ENCODE measurements around the gene CEP192. TPM values are rescaled to one million over a fixed set of nuclear protein-coding genes. Genes with fewer than 3 reads are reported as not detected.

The CEP192 gene
- total and polyA plus RNA-seq, 2 of the 13 experiments (the other 11 are each of a cell fraction or from before 2014, with no cell fraction given) = 15.3 to 24.7 TPM

DNA sequence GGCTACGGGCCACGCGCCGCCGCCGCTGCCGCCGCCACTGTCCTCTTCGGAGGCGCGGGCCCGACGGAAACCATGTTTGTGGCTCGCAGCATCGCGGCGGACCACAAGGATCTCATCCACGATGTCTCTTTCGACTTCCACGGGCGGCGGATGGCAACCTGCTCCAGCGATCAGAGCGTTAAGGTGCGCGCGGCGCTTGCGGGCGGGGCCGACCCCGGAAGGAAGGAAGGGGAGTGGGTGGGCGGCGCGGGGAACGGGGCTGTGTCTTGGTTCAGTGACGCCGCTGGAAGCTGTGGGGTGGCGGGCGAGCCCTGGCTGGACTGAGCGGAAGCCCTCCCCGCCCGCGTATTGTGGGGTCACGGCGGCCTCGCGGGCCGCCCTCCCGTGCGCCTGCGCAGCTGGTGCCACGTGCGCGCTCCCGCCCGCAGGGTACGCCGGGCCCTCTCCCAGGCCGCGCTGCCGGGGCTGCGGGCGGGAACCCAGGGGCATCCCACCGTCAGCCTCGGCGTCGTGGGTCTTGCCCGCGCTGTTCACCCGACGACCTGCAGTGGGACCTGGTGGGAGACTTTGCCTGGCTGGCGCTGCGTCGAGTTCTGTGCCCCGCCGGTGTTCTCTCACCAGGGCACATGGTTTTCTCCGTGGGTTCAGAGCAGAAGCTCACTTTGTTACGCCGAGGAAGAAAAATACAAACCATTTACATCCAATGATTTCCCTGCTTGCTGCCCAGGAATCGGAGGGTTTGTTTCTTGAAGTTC lies 42.9 kb upstream of the CEP192 start (continued):
- TF ChIP-seq, protein P1, sequence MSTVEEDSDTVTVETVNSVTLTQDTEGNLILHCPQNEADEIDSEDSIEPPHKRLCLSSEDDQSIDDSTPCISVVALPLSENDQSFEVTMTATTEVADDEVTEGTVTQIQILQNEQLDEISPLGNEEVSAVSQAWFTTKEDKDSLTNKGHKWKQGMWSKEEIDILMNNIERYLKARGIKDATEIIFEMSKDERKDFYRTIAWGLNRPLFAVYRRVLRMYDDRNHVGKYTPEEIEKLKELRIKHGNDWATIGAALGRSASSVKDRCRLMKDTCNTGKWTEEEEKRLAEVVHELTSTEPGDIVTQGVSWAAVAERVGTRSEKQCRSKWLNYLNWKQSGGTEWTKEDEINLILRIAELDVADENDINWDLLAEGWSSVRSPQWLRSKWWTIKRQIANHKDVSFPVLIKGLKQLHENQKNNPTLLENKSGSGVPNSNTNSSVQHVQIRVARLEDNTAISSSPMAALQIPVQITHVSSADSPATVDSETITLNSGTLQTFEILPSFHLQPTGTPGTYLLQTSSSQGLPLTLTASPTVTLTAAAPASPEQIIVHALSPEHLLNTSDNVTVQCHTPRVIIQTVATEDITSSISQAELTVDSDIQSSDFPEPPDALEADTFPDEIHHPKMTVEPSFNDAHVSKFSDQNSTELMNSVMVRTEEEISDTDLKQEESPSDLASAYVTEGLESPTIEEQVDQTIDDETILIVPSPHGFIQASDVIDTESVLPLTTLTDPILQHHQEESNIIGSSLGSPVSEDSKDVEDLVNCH (CRISPR knock-in tag; IDR thresholded peaks at IDR 0.05) = no peak
- TF ChIP-seq ZNF44 (CRISPR knock-in tag; IDR thresholded peaks at IDR 0.05) = 0 out of 2 replicates have a peak, but pooled peaks have one; percentile 16
- TF ChIP-seq, protein P2, sequence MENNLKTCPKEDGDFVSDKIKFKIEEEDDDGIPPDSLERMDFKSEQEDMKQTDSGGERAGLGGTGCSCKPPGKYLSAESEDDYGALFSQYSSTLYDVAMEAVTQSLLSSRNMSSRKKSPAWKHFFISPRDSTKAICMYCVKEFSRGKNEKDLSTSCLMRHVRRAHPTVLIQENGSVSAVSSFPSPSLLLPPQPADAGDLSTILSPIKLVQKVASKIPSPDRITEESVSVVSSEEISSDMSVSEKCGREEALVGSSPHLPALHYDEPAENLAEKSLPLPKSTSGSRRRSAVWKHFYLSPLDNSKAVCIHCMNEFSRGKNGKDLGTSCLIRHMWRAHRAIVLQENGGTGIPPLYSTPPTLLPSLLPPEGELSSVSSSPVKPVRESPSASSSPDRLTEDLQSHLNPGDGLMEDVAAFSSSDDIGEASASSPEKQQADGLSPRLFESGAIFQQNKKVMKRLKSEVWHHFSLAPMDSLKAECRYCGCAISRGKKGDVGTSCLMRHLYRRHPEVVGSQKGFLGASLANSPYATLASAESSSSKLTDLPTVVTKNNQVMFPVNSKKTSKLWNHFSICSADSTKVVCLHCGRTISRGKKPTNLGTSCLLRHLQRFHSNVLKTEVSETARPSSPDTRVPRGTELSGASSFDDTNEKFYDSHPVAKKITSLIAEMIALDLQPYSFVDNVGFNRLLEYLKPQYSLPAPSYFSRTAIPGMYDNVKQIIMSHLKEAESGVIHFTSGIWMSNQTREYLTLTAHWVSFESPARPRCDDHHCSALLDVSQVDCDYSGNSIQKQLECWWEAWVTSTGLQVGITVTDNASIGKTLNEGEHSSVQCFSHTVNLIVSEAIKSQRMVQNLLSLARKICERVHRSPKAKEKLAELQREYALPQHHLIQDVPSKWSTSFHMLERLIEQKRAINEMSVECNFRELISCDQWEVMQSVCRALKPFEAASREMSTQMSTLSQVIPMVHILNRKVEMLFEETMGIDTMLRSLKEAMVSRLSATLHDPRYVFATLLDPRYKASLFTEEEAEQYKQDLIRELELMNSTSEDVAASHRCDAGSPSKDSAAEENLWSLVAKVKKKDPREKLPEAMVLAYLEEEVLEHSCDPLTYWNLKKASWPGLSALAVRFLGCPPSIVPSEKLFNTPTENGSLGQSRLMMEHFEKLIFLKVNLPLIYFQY (CRISPR knock-in tag; IDR thresholded peaks at IDR 0.05; ENCODE audit: borderline replicate concordance) = no peak; the same call in 1 of the 2 replicates
- TF ChIP-seq ZNF777 (CRISPR knock-in tag; IDR thresholded peaks at IDR 0.05) = peak; percentile 91
- TF ChIP-seq JARID2 (CRISPR knock-in tag; IDR thresholded peaks at IDR 0.05; ENCODE audit: insufficient replicate concordance) = no peak
- peak; percentile 99 for TF ChIP-seq ZSCAN21 (CRISPR knock-in tag; IDR thresholded peaks at IDR 0.05; ENCODE audit: borderline replicate concordance)
- no peak for TF ChIP-seq SRSF9 (IDR thresholded peaks at IDR 0.05; ENCODE audit: borderline replicate concordance, insufficient read depth, low read depth, low read length, poor library complexity, severe bottlenecking)
- TF ChIP-seq, protein P3, sequence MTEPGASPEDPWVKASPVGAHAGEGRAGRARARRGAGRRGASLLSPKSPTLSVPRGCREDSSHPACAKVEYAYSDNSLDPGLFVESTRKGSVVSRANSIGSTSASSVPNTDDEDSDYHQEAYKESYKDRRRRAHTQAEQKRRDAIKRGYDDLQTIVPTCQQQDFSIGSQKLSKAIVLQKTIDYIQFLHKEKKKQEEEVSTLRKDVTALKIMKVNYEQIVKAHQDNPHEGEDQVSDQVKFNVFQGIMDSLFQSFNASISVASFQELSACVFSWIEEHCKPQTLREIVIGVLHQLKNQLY (CRISPR knock-in tag; IDR thresholded peaks at IDR 0.05) = 0 out of 2 replicates have a peak, but pooled peaks have one; percentile 14
- TF ChIP-seq ZNF775 (CRISPR knock-in tag; IDR thresholded peaks at IDR 0.05; ENCODE audit: borderline replicate concordance) = no peak
- TF ChIP-seq, protein P4, sequence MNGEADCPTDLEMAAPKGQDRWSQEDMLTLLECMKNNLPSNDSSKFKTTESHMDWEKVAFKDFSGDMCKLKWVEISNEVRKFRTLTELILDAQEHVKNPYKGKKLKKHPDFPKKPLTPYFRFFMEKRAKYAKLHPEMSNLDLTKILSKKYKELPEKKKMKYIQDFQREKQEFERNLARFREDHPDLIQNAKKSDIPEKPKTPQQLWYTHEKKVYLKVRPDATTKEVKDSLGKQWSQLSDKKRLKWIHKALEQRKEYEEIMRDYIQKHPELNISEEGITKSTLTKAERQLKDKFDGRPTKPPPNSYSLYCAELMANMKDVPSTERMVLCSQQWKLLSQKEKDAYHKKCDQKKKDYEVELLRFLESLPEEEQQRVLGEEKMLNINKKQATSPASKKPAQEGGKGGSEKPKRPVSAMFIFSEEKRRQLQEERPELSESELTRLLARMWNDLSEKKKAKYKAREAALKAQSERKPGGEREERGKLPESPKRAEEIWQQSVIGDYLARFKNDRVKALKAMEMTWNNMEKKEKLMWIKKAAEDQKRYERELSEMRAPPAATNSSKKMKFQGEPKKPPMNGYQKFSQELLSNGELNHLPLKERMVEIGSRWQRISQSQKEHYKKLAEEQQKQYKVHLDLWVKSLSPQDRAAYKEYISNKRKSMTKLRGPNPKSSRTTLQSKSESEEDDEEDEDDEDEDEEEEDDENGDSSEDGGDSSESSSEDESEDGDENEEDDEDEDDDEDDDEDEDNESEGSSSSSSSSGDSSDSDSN (CRISPR knock-in tag; IDR thresholded peaks at IDR 0.05) = peak; percentile 63; the same call in 1 of the 2 replicates
- TF ChIP-seq HNRNPH1 (optimal IDR thresholded peaks at IDR 0.05; ENCODE audit: low read depth, low read length) = no peak
- TF ChIP-seq, protein P5, sequence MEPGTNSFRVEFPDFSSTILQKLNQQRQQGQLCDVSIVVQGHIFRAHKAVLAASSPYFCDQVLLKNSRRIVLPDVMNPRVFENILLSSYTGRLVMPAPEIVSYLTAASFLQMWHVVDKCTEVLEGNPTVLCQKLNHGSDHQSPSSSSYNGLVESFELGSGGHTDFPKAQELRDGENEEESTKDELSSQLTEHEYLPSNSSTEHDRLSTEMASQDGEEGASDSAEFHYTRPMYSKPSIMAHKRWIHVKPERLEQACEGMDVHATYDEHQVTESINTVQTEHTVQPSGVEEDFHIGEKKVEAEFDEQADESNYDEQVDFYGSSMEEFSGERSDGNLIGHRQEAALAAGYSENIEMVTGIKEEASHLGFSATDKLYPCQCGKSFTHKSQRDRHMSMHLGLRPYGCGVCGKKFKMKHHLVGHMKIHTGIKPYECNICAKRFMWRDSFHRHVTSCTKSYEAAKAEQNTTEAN (CRISPR knock-in tag; conservative IDR thresholded peaks at IDR 0.05) = peak; percentile 95
- no peak for TF ChIP-seq SRF (IDR thresholded peaks at IDR 0.05; ENCODE audit: low read depth, low read length)
- TF ChIP-seq ZNF367 (CRISPR knock-in tag; IDR thresholded peaks at IDR 0.05; ENCODE audit: borderline replicate concordance) = peak; percentile 96; the same call in 1 of the 2 replicates
- TF ChIP-seq ZNF224 (CRISPR knock-in tag; IDR thresholded peaks at IDR 0.05) = peak; percentile 86

Measured in HepG2 (cell line).